SU-DHL-6 (cell line): Measurements from ENCODE around the gene MYBPH.

Experiments
- H2AFZ ChIP-seq: fragments of 200-600 bp; sonication (generic); 2 replicates; pipeline ENCODE4 v1.6.1; 2014; ENCODE audit warnings: low read depth, mild to moderate bottlenecking, moderate library complexity, mixed read lengths, antibody characterized with exemption, low read length; ENCODE audit not compliant: severe bottlenecking
- H3F3A ChIP-seq: fragments of 200-600 bp; shearing (Covaris generic); 2 replicates; pipeline ENCODE4 v1.6.0; 2016; ENCODE audit warnings: antibody characterized with exemption, mild to moderate bottlenecking; ENCODE audit not compliant: insufficient read depth
- H3K27ac ChIP-seq: fragments of 200-600 bp; sonication (generic); 2 replicates; pipeline ENCODE4 v1.5.1; 2016; ENCODE audit warnings: low read depth, mild to moderate bottlenecking, low read length, moderate library complexity, mixed read lengths
- H3K27me3 ChIP-seq: fragments of 200-600 bp; sonication (generic), shearing (Covaris generic); 2 replicates; pipeline ENCODE4 v1.6.0; 2014; ENCODE audit warnings: mild to moderate bottlenecking, low read length
- H3K36me3 ChIP-seq: fragments of 200-600 bp; sonication (generic); 2 replicates; pipeline ENCODE4 v1.6.1; 2014; ENCODE audit warnings: mild to moderate bottlenecking, low read length, mixed read lengths
- H3K4me2 ChIP-seq: fragments of 300-600, 200-600 bp; shearing (Covaris generic), sonication (generic); 2 replicates; pipeline ENCODE4 v1.6.0; 2014; ENCODE audit warnings: low read length, low read depth, mild to moderate bottlenecking; ENCODE audit not compliant: poor library complexity, severe bottlenecking
- H3K4me3 ChIP-seq: fragments of 200-600 bp; sonication (generic); 2 replicates; pipeline ENCODE4 v1.5.1; 2014; ENCODE audit warnings: antibody characterized with exemption, low read length, mild to moderate bottlenecking, mixed read lengths; ENCODE audit not compliant: insufficient read depth, poor library complexity, severe bottlenecking
- H3K79me2 ChIP-seq: fragments of 200-600 bp; sonication (generic); 2 replicates; pipeline ENCODE4 v1.6.1; 2014; ENCODE audit warnings: mild to moderate bottlenecking, low read length, moderate library complexity; ENCODE audit not compliant: insufficient read depth
- H3K9ac ChIP-seq: fragments of 200-600 bp; sonication (generic); 2 replicates; pipeline ENCODE4 v1.7.0; 2014; ENCODE audit warnings: mild to moderate bottlenecking, low read length
- H3K9me2 ChIP-seq: fragments of 200-600 bp; sonication (generic); replicated peaks from 2 replicates; pipeline ENCODE4 v1.6.1; 2014; ENCODE audit warnings: low read length; ENCODE audit not compliant: insufficient read depth
- H3K9me3 ChIP-seq: fragments of 200-600 bp; sonication (generic); 2 replicates; pipeline ENCODE4 v1.6.1; 2014; ENCODE audit warnings: low read length, mixed read lengths; ENCODE audit not compliant: insufficient read depth
- H4K20me1 ChIP-seq: fragments of 200-600 bp; sonication (generic); 2 replicates; pipeline ENCODE4 v1.6.1; 2014; ENCODE audit warnings: low read depth, mild to moderate bottlenecking, antibody characterized with exemption, low read length, moderate library complexity, mixed read lengths
- CTCF ChIP-seq: fragments of 200-600 bp; sonication (generic); IDR thresholded peaks from one replicate; pipeline ENCODE4 v1.5.1; 2017; ENCODE audit warnings: antibody characterized with exemption, mild to moderate bottlenecking, low read length, moderate library complexity; ENCODE audit not compliant: insufficient read depth, poor library complexity, severe bottlenecking
- EZH2phosphoT487 ChIP-seq: fragments of 200-600 bp; sonication (generic), shearing (Covaris generic); conservative IDR thresholded peaks from 2 replicates; pipeline ENCODE4 v1.6.1; 2018; ENCODE audit warnings: mild to moderate bottlenecking, antibody characterized with exemption, low read length, moderate library complexity, mixed read lengths

The MYBPH gene

GRCh38 chr1:203165800-203166161 lies 9.8 kb downstream of the MYBPH start:
- no peak overlapping the region for H2AFZ ChIP-seq
- H3K9me3 ChIP-seq: no peaks in the 10 kb centered on the region
- no peaks in the 10 kb centered on the region for H3F3A ChIP-seq
- H3K27me3 ChIP-seq: no peaks in the 10 kb centered on the region
- no peaks in the 10 kb centered on the region for H3K36me3 ChIP-seq
- TF ChIP-seq CTCF (no peak), EZH2phosphoT487 (no peak)
- no peak overlapping the region for H3K27ac ChIP-seq
- no peak overlapping the region for H3K4me3 ChIP-seq
- H3K79me2 ChIP-seq: no peaks in the 10 kb centered on the region
- H3K9ac ChIP-seq: no peak overlapping the region
- H3K4me2 ChIP-seq: no peak overlapping the region
- no peaks in the 10 kb centered on the region for H3K9me2 ChIP-seq
- H4K20me1 ChIP-seq: no peaks in the 10 kb centered on the region

GRCh38 chr1:203165101-203165799 lies 10.4 kb downstream of the MYBPH start:
- Histone ChIP-seq H3K27ac (no peak overlapping the region), H3K9me2 (no peaks in the 10 kb centered on the region), H3K27me3 (no peaks in the 10 kb centered on the region), H3K79me2 (no peaks in the 10 kb centered on the region), H3K4me2 (no peak overlapping the region), H3K36me3 (no peaks in the 10 kb centered on the region), H3F3A (no peaks in the 10 kb centered on the region), H3K9me3 (no peaks in the 10 kb centered on the region), H3K4me3 (no peak overlapping the region), H3K9ac (no peak overlapping the region), H4K20me1 (no peaks in the 10 kb centered on the region), H2AFZ (no peak overlapping the region)
- TF ChIP-seq CTCF: no peak
- TF ChIP-seq EZH2phosphoT487: no peak

- no peak overlapping the region for H3K4me3 ChIP-seq
Observed at GRCh38 chr1:203163891-203164635, 11.6 kb downstream of the MYBPH start.

More at GRCh38 chr1:203163891-203164635, 11.6 kb downstream of the MYBPH start:
- Histone ChIP-seq H3K27me3 (no peaks in the 10 kb centered on the region), H3K9me2 (no peaks in the 10 kb centered on the region), H3K79me2 (no peaks in the 10 kb centered on the region), H3K9ac (no peak overlapping the region), H3K36me3 (no peaks in the 10 kb centered on the region), H3K4me2 (no peak overlapping the region), H3K9me3 (no peaks in the 10 kb centered on the region), H3F3A (no peaks in the 10 kb centered on the region), H3K27ac (no peak overlapping the region), H4K20me1 (no peaks in the 10 kb centered on the region), H2AFZ (no peak overlapping the region)
- TF ChIP-seq EZH2phosphoT487: no peak
- no peak for TF ChIP-seq CTCF
